HG02973 (cell line): Measurements from ENCODE around the gene CSTPP1.
A peak's percentile ranks its signal among the peaks of the same experiment; 100 is the strongest.

Experiments used
- ATAC-seq: cut with Tn5 transposase; IDR thresholded peaks from one replicate; pipeline ENCODE4 v1.9.1; 2021; ENCODE audit warnings: moderate library complexity; ENCODE audit not compliant: unreplicated experiment

The CSTPP1 gene

GRCh38 chr11:46936138-46937110 is at the start of gene CSTPP1:
CSTPP1 (plus strand) TSS chr11:46936761; CDS start chr11:46936806, 45 bp downstream.
- peak; percentile 79 for ATAC-seq

GRCh38 chr11:46888636-46889035 is 47.9 kb upstream of the CSTPP1 start:
- ATAC-seq: no peak

- ATAC-seq: no peak
Observed at GRCh38 chr11:46889251-46889650, 47.3 kb upstream of the CSTPP1 start.

GRCh38 chr11:46889689-46890475 is 46.7 kb upstream of the CSTPP1 start:
- ATAC-seq: no peak

GRCh38 chr11:46890665-46891064 is 45.9 kb upstream of the CSTPP1 start:
- no peak for ATAC-seq

- ATAC-seq: no peak
Observed at GRCh38 chr11:46892109-46892508, 44.5 kb upstream of the CSTPP1 start.

GRCh38 chr11:46892838-46893237 is 43.7 kb upstream of the CSTPP1 start:
- no peak for ATAC-seq

- no peak for ATAC-seq
Observed at GRCh38 chr11:46894506-46894905, 42.1 kb upstream of the CSTPP1 start.

GRCh38 chr11:46894961-46895360 is 41.6 kb upstream of the CSTPP1 start:
- ATAC-seq: no peak

- ATAC-seq: no peak
Observed at GRCh38 chr11:46895821-46896220, 40.7 kb upstream of the CSTPP1 start.

GRCh38 chr11:46896719-46897406 is 39.7 kb upstream of the CSTPP1 start:
- ATAC-seq: no peak

- no peak for ATAC-seq
Observed at GRCh38 chr11:46898396-46899095, 38.0 kb upstream of the CSTPP1 start.

GRCh38 chr11:46899501-46900025 is 37.0 kb upstream of the CSTPP1 start:
- ATAC-seq: no peak

- ATAC-seq: no peak
Observed at GRCh38 chr11:46900091-46900746, 36.3 kb upstream of the CSTPP1 start.

GRCh38 chr11:46901156-46901555 is 35.4 kb upstream of the CSTPP1 start:
- no peak for ATAC-seq

GRCh38 chr11:46902694-46903093 is 33.9 kb upstream of the CSTPP1 start:
- no peak for ATAC-seq

GRCh38 chr11:46903846-46904245 is 32.7 kb upstream of the CSTPP1 start:
- ATAC-seq: no peak

GRCh38 chr11:46905806-46906205 is 30.8 kb upstream of the CSTPP1 start:
- ATAC-seq: no peak

GRCh38 chr11:46906609-46907041 is 29.9 kb upstream of the CSTPP1 start:
- ATAC-seq: no peak

- no peak for ATAC-seq
Observed at GRCh38 chr11:46907606-46908005, 29.0 kb upstream of the CSTPP1 start.
